Loucy (cell line): ENCODE results near the gene MACROH2A1.

Experiments used
- H2AFZ ChIP-seq: fragments of 200-600 bp; sonication (generic); 2 replicates; pipeline ENCODE4 v1.6.0; 2016; ENCODE audit warnings: antibody characterized with exemption, mild to moderate bottlenecking, low read length, moderate library complexity
- H3F3A ChIP-seq: fragments of 200-600 bp; 2 replicates; pipeline ENCODE4 v1.6.0; 2016; ENCODE audit warnings: antibody characterized with exemption, low read depth, mild to moderate bottlenecking
- H3K27me3 ChIP-seq: fragments of 200-600 bp; sonication (generic); 2 replicates; pipeline ENCODE4 v1.6.1; 2014; ENCODE audit warnings: low read length, mild to moderate bottlenecking; ENCODE audit not compliant: insufficient read depth, poor library complexity, severe bottlenecking
- H3K36me3 ChIP-seq: fragments of 200-600 bp; sonication (generic); 2 replicates; pipeline ENCODE4 v1.6.1; 2016; ENCODE audit warnings: low read length; ENCODE audit not compliant: insufficient read depth
- H3K4me1 ChIP-seq: fragments of 200-600 bp; sonication (generic); 2 replicates; pipeline ENCODE4 v1.5.1; 2014; ENCODE audit warnings: low read length, mild to moderate bottlenecking; ENCODE audit not compliant: insufficient read depth, poor library complexity, severe bottlenecking
- H3K4me2 ChIP-seq: fragments of 200-600 bp; sonication (generic); 2 replicates; pipeline ENCODE4 v1.6.0; 2014; ENCODE audit warnings: antibody characterized with exemption, low read length, low read depth, mild to moderate bottlenecking; ENCODE audit not compliant: poor library complexity, severe bottlenecking
- H3K4me3 ChIP-seq: fragments of 200-600 bp; sonication (generic); 2 replicates; pipeline ENCODE4 v1.5.1; 2014; ENCODE audit warnings: low read length, mild to moderate bottlenecking, mixed read lengths; ENCODE audit not compliant: poor library complexity, severe bottlenecking
- H3K79me2 ChIP-seq: fragments of 200-600 bp; sonication (generic); 2 replicates; pipeline ENCODE4 v1.6.1; 2014; ENCODE audit warnings: low read length; ENCODE audit not compliant: insufficient read depth
- H3K9ac ChIP-seq: fragments of 200-600 bp; sonication (generic); 2 replicates; pipeline ENCODE4 v1.6.0; 2014; ENCODE audit warnings: mild to moderate bottlenecking, low read depth, low read length, moderate library complexity; ENCODE audit not compliant: poor library complexity, severe bottlenecking
- H3K9me2 ChIP-seq: fragments of 200-600 bp; sonication (generic); replicated peaks from 2 replicates; pipeline ENCODE4 v1.6.1; 2016; ENCODE audit warnings: low read depth, low read length, mixed read lengths
- H3K9me3 ChIP-seq: fragments of 200-600 bp; sonication (generic); 2 replicates; pipeline ENCODE4 v1.6.1; 2014; ENCODE audit warnings: mild to moderate bottlenecking, antibody characterized with exemption, low read length, low read depth; ENCODE audit not compliant: insufficient read depth
- H4K20me1 ChIP-seq: fragments of 200-600 bp; sonication (generic); 2 replicates; pipeline ENCODE4 v1.6.0; 2014; ENCODE audit warnings: antibody characterized with exemption, low read length, mild to moderate bottlenecking; ENCODE audit not compliant: insufficient read depth, poor library complexity, severe bottlenecking
- CTCF ChIP-seq: fragments of 200-600 bp; sonication (generic); conservative IDR thresholded peaks from 2 replicates; pipeline ENCODE4 v1.5.1; 2014; ENCODE audit warnings: mild to moderate bottlenecking, antibody characterized with exemption, low read length
- EZH2phosphoT487 ChIP-seq: fragments of 200-600 bp; IDR thresholded peaks from 2 replicates; pipeline ENCODE4 v1.6.1; 2018; ENCODE audit warnings: antibody characterized with exemption, mild to moderate bottlenecking, moderate library complexity, borderline replicate concordance

Gene MACROH2A1

GRCh38 chr5:135367554-135367953 is 31.5 kb downstream of the MACROH2A1 start:
- peaks cover 91% of the 10 kb centered on the region for H3K36me3 ChIP-seq

DNA sequence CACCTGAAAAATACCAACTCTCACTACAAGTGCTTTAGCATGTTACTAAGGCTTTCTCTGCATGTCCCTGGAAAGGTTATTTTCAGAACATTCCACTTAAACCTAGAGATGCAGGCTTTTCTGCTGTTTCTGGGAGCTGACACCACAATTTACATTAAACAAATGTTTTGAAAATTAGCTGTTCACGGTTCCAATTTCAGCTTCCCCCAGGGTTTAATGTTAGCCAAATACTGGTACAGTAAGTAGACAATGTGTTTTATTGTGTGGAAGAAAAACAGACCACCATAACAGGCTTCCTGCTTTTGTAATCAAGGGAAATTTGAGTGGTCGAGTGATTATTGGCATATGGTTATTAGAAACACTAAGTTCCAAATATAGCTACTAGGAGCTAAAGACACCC is 32.0 kb downstream of the MACROH2A1 start:
- H3K36me3 ChIP-seq, result peaks cover 92% of the 10 kb centered on the region
- peaks cover 92% of the 10 kb centered on the region for H3K79me2 ChIP-seq
- H3F3A ChIP-seq, result peaks cover 18% of the 10 kb centered on the region
- peaks cover 90% of the 10 kb centered on the region for H3K4me1 ChIP-seq
- no peak overlapping the region for H3K4me2 ChIP-seq
- H3K9me2 ChIP-seq, result no peaks in the 10 kb centered on the region
- peak overlapping the region; percentile 57 for H3K9ac ChIP-seq
- no peaks in the 10 kb centered on the region for H3K27me3 ChIP-seq
- TF ChIP-seq EZH2phosphoT487 (no peak), CTCF (no peak)
- no peaks in the 10 kb centered on the region for H3K9me3 ChIP-seq
- no peak overlapping the region for H3K4me3 ChIP-seq
- H4K20me1 ChIP-seq, result no peaks in the 10 kb centered on the region
- H2AFZ ChIP-seq, result no peak overlapping the region

More at GRCh38 chr5:135367554-135367953, 31.5 kb downstream of the MACROH2A1 start:
- Histone ChIP-seq H2AFZ (no peak overlapping the region), H3K4me3 (no peak overlapping the region), H3K79me2 (peaks cover 92% of the 10 kb centered on the region), H3K4me2 (no peak overlapping the region), H3K9me2 (no peaks in the 10 kb centered on the region), H3K4me1 (peaks cover 90% of the 10 kb centered on the region), H3K9me3 (no peaks in the 10 kb centered on the region), H3F3A (peaks cover 23% of the 10 kb centered on the region), H3K27me3 (no peaks in the 10 kb centered on the region), H3K9ac (peak overlapping the region; percentile 57), H4K20me1 (no peaks in the 10 kb centered on the region)
- TF ChIP-seq CTCF (no peak), EZH2phosphoT487 (no peak)

DNA sequence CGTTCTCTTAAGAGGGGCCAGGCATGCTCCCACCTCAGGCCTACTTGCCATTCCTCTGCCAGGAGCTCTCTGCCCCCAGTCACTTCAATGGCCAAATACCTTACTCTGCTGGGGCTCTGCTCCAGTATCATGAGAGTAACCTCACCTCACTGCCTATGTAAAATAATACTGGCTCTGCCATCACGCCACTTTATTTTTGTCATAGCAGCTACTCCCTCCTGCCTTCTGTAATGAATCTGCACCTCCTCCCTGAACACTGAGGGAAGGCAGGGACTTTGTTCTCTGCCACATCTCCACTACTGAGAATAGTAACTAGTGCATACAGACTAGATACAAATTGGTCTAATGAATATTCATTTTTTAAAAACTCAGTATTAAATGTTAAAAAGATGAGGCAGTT is 33.8 kb downstream of the MACROH2A1 start:
- no peaks in the 10 kb centered on the region for H3K9me3 ChIP-seq
- H3K9me2 ChIP-seq, result no peaks in the 10 kb centered on the region
- peaks cover 92% of the 10 kb centered on the region for H3K79me2 ChIP-seq
- H3K4me2 ChIP-seq, result peak overlapping the region; percentile 32
- H4K20me1 ChIP-seq, result no peaks in the 10 kb centered on the region
- H3K27me3 ChIP-seq, result no peaks in the 10 kb centered on the region
- H3F3A ChIP-seq, result peaks cover 10% of the 10 kb centered on the region; the same call in 1 of the 2 replicates
- no peak overlapping the region for H3K4me3 ChIP-seq
- peak overlapping the region; percentile 57 for H3K9ac ChIP-seq
- H2AFZ ChIP-seq, result no peak overlapping the region
- TF ChIP-seq CTCF (no peak), EZH2phosphoT487 (no peak)
- peaks cover 87% of the 10 kb centered on the region for H3K4me1 ChIP-seq
- H3K36me3 ChIP-seq, result peaks cover 89% of the 10 kb centered on the region
